ENCODE data around the gene ADCY10.
"Not testable (repeated sequence)": the region's sequence is repeated elsewhere in the genome, so short reads cannot be mapped to it uniquely, and the experiment has no call there.

The ADCY10 gene

DNA sequence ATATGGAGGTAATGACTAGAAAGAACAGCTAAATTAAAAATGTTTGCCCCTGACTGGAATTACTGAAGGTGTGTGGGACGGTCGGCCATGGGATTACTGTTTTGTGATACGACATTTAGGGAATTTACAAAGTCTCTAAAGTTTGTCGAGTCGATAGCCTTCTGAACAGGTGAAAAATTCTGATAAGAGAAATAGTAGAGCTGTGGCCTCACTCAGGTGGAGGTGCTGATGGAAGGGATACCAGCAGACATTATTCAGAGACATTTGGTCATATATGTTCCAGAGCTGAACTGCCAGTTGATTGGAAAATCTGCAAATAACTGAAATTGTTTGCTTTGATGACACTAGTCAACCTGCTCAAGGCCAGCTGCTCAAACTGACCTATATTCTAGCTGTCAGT, 71.1 kb downstream of the ADCY10 start:
- no peak for DNase-seq

DNA sequence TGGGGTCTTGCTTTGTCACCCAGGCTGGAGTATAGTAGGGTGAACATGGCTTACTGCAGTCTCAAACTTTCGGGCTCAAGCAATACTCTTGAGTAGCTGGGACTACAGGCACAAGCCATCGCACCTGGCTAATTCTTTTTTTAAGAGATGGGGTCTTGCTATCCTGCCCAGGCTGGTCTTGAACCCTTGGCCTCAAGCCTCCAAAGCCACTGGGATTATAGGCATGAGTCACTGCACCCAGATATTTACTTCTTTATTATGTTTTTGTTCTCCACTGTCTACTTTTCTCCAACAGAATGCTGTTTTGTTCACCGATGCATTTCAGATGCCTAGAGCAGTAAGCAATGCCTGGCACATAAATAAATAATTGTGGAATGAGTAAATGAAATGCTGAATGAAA, 72.4 kb downstream of the ADCY10 start:
- no peak for DNase-seq

DNA sequence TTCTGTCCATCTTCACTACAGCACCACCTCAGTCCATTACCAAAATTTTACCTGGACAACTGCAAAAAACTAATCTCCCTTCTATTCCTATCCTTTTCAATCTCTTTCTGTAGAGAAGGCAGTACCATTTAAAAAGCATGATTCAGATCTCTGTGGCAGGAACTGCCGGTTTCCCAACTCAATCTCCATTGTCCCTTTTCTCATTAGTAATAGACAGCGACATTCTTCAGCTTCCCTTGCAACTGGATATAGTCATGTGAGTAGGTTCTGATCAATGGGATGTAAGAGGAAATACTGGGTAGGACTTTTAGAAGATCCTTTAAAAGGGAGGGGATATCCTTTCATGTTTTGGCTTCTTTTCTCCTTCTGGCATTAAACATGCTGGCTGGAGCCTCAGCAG, 74.9 kb downstream of the ADCY10 start:
- DNase-seq = no peak

DNA sequence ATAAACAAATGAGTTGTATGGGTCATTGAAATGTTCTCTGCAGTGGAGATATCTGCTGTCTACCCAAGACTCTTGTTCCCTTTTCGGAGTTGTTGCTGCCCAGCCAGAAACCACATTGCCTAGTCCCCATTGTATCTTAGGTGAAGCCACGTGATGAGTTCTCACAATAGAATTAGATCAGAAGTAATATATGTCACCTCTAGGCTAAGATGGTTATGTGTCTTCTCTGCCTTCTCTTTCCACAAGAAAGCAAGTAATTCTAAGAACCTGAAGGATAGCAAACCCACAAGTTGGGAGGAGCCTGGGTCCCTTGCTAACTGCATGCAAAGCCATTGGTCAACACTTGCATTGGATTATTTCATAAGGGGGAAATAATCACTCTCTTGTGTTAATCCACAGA, 76.6 kb downstream of the ADCY10 start:
- DNase-seq = no peak

DNA sequence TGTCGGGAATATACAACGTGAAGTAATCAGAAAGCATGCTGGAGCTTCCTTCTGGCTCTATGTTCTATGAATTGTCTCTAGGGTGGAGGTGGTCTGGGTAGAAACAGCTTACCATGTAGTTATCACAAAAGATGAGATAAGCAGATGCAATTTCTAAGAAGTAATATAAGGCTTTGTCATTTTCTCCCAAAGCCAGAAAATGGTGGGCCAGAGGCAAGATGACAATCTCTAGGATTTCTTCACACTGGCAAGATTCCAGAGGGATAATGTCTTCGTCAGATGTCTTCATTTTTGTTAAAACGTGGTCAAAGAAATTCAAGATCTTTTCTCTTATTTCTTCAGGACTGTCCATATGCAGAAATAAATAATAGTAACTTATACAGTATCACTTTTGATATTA, 77.7 kb downstream of the ADCY10 start:
- no peak for DNase-seq

DNA sequence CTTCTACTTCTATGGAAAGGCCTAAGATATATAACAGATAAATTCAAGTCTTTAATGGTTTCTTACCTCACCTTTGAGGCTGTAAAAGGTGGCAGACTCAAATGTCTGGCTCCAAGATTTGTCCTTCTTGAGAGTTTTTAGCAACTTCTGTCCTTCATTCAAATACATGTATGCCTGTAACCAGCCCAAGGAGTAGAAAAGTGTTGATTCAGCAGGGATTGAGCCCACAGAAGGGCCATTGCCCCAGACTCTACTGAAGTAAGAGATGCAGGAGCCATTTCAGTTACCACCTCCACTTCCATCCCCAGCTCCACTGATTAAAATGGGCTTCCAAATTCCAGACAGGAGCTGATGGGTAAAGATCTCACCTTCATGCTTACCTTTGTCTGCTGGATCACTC, 80.0 kb downstream of the ADCY10 start:
- no peak for DNase-seq

DNA sequence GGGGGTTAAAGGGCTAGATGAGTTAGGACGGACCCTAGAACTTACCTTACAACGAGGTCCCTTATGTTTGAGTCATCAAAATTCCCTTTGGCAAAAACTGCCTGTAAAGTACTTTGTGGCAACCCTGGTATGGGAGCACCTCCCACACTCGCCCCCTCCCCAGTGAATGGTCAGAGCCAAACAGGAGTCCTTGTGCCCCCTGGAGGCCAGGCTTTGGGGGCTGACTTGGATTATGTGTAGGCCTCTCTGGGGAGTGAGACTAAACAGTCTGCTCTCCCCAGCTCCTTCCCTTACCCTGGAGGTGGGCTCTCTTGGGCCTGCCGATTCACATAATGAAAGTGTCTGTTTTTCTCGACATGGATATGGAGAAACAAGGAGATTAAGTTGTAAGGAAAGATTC, 81.2 kb downstream of the ADCY10 start:
- DNase-seq = no peak

DNA sequence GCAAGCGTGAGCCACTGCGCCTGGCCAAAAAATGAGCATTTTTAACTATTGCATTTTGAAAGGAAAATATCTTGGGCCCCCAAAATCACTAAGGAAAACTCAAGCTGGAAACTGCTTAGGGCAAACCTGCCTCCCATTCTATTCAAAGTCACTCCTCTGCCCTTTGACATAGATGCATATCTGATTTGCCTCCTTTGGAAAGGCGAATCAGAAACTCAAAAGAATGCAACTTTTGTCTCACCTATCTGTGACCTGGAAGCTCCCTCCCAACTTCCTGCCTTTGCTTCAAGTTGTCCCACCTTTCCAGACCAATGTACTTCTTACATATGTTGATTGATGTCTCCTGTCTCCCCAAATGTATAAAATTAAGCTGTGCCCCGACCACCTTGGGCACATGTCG, 83.3 kb downstream of the ADCY10 start:
- DNase-seq = not testable (repeated sequence)

DNA sequence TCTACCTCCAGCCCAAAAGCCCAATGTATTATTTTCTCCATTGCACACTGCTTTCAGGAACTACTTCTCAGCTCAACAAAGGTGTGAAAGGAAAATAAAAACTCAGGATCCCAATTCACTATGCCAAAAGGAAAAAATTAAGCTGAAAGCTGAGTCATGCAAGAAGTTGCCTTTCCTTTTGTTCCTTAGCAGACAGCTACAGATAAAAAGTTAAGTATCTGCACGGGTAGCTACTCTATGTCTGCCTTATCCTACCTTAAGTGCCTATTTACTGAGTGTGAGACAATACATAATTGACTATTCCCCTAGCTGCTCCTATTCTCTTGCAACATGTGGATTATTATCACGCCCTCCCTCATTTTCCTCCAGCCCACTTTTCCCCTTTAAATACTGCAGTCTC, 84.1 kb downstream of the ADCY10 start:
- no peak for DNase-seq

DNA sequence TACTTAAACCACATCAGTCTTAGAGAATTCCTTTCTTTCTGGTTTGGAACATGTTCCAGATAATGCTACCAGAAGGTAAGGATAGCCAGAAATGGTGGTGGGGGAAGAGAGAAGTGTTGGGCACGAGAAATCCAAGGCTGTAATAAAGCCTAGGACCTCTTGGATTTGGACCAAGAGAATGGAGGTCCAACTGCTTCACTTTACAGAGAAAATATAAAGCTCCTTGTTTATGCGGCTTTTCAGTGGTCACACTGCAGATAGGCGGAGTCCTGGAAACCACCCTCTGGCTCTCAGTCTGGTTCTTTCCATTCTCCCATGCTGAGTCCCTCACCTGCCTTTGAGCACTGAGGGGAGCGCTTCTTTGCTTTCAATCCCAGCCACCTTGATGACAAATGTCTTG, 87.8 kb downstream of the ADCY10 start:
- no peak for DNase-seq

DNA sequence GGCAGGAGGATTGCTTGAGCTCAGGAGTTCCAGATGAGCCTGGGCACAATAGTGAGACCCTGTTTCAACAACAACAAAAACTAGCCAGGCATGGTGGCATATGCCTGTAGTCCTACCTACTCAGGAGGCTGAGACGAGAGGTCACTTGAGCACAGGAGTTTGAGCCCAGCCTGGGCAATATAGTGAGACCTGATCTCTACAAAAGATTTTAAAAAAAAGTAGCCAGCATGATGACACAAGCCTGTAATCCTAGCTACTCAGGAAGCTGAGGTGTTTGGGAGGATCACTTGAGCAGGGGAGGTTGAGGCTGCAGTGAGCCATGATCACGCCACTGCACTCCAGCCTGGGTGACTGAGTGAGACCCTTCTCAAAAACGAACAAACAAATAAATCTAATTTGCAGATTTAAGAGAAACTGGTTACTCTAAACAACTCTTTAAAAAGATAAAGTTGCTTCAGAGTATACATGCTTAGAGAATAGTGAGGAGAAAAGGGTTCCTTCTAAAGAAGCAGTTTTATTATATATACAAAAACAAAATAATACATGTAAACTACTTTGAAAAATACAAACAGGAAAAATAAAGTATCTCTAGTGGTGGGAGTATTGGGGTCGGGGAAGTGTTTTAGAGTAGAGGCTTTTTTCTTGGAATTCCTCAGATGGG, 88.4 kb downstream of the ADCY10 start:
- no peak for DNase-seq

DNA sequence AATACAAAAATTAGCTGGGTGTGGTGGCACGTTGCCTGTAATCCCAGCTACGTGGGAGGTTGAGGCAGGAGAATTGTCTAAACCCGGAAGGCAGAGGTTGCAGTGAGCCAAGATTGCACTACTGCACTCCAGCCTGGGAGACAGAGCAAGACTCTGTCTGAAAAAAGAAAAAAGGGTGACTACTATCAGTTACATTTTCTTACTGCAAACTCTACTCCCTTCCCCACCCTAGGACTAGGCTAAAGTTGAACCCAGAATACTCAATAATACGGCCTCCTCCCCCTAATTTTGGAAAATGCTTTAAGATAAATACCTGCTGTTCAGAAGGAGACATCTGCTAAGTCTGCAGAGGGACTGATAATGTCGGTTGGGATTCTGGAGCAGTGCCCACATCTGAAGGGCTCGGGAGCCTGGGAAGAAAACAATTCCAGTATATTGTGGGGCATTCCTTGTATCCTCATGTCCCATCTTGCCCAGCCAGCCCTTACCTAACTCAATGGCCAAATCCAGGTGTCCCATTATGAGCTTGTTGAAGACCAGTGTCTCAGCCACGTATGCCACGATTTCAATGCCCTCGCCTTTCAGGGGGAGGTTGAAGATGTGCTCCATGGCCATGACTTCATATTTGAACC, 89.7 kb downstream of the ADCY10 start:
- no peak for DNase-seq

DNA sequence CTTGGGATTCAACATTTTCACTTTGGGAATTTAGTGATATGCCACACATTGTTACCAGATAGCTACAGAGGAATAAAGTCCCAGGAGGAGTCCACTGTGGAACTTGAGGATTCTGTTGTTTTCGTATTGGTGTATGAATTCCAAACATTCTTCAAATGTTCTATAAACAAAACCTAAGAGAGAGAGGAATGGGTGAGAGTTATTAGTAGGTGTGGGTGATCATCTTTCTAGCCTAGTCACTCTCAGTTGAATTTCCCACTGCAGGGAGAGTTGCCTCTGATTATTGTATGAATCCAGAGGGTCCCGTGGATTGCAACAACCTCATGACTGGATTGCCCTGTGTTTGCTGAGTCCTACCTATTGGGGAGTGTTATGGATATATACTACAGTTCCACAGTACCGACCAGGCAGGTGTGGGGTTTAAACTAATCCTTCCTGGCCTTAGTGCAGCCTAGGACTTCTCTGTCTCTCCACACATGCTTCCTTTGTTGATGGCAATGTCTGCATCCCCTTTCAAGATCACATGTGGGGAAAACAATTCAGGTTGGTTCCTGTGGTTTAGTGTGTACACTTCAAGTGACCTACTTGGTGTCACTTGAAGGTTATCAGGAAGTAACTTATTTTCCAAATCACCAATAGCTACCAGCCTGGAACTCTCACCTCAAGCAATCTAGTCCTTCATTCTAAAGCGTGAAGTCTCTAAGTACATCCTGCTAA, 91.8 kb downstream of the ADCY10 start:
- no peak for DNase-seq

DNA sequence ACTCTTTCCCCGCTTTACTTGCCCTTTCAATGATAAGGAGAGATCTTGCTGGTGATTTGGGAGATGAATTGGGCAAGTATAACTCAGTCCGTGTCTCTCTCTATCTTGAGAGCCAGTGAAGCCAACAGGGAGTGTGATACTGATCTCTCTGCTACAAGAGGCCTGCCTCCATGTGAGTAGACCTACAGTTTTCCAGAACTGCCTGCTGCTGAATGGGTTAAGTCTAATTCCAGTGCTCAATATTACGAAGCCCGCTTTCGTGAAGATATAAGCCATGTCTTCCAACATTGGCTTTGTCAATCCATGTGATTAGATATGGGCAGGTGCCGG, 92.6 kb downstream of the ADCY10 start:
- DNase-seq = no peak

DNA sequence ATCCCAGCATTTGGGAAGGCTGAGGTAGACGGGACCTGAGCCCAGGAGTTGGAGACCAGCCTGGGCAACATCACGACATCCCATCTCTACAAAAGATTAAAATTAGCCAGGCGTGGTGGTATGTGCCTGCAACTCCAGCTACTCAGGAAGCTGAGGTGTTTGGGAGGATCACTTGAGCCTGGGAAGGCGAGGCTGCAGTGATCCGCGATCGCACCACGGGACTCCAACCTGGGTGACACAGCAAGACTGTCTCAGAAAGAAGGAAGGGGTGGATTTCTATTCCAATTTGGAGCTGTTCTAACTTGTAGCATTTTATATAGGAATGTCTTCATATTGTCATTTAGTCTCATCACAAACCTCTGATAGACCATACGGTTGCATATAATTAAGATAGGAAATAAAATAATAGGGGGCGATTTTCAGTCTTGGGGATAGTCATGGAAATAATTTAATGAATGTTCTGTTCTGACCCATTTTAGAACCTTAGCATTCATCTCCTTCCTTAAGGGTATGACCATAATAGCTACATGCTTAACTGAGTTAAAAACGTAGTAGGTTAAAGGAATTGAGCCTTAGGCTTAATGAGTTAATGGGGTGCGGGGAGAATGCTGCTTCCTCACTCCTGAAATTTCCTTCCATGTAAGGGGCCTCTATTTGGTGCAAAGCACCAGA, 93.1 kb downstream of the ADCY10 start:
- DNase-seq = no peak

DNA sequence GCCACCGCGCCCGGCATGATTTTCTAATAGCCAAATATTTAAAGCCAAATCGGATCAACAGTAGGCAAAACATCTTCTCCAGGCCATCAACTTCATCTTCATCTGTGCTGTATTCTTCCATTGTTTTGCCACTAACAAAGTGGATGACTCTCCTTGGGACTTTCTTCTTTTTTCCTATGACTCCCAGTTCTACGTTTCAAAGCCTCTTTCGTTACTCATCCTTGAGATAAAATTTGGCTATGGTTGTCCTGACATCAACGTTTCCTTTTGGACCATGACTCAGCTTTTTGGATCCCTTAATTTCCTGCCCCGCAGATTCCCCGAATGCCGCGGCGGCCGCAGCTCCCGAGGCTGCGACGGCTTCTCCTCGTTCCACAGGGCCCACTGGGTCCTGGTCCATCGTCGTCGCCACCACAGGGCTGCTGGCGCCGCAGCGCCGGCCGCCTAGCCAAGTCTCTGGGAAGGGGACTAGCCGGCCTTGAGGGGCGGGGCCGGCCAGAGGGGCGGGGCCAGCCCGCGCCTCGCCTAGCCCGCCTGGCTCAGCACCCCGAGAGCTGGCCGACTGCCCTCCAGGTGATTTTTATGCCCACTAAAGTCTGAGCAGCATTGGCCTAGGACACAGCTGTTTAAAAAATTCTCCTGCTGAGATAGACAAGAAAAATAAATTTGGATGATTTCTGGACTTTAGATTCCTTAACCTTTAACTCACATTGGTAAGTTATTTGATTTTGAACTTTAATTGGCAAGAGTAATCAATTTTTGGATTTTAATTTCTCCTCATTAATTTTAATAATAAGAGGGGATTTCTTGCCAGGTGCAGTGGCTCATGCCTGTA, 93.9 kb downstream of the ADCY10 start:
- DNase-seq = peak; percentile 98

DNA sequence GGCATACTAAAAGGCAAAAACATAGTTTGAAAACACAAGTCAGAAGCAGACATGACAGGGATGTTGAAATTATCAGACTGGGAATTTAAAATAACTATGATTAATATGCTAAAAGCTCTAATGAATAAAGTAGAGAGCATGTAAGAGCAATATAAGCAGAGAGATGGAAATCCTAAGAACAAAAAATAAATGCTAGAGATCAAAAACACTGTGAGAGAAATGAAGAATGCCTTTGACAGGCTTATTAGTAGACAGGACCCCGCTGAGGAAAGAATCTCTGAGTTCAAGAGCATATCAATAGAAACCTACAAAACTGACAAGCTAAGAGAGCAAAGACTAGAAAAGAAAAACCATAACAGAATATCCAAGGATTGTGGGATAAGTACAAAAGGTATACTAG, 98.3 kb downstream of the ADCY10 start:
- no peak for DNase-seq

DNA sequence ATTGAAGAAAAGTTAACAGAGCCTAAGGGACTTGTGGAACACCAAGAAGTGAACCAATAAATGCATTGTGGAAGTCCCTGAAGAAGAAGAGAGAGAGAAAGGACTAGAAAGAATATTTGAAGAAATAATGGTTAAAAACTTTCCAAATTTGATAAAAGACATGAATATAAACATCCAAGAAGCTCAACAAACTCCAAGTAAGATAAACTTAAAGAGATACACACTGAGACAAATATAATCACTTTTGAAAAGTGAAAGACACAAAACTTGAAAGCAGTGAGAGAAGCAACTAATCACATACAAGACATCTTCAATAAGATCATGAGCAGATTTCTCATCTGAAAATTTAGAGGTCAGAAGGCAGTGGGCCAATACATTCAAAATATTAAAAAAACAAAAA, 101.0 kb downstream of the ADCY10 start:
- DNase-seq = no peak

DNA sequence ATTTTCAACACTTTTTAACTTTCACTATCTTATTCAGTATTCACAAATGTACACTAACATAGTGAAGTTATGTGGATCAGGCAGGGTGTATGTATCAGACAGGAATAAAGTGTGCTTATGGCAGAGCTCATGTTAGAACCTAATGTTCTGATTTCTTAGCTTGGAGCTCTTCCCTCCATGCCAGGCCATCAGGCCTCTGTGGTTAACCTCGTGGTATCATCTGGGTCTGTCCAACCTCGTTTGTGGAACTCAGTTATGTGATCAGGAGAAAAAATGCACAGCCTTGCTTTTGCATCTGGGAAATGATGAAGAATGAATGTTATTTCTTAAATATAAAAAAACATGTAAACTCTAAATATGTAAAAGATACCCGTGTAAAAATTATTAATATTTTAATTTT, 105.2 kb downstream of the ADCY10 start:
- DNase-seq = no peak

DNA sequence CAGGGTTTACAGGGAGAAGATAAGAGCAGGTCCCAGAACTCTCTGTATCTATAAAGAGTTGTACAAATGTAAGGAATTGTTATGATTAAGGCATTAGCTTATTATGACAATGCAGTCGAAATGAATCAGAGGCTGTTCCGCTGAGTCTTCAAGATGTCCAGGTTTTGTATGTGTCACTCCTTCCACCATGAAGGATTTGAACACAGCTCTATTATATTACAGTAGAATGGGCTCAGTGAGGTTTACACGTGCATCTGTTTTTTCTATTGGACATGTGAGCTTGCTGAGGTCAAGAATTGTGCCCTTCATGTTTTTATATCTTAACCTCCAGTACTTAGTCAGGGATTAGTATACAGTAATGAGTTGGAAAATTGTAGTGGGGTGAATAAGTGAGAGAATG, 105.8 kb downstream of the ADCY10 start:
- no peak for DNase-seq

DNA sequence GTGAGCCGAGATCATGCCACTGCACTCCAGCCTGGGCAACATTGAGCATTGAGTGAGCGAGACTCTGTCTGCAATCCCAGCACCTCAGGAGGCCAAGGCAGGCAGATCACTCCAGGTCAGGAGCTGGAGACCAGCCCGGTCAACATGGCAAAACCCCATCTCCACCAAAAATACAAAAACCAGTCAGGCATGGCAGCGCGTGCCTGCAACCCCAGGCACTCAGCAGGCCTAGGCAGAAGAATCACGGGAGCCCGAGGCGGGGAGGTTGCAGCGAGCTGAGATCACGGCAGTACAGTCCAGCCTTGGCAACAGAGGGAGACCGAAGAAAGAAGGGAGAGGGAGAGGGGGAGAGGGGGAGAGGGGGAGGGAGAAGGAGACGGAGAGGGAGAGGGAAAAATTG, 107.3 kb downstream of the ADCY10 start:
- DNase-seq = not testable (repeated sequence)

DNA sequence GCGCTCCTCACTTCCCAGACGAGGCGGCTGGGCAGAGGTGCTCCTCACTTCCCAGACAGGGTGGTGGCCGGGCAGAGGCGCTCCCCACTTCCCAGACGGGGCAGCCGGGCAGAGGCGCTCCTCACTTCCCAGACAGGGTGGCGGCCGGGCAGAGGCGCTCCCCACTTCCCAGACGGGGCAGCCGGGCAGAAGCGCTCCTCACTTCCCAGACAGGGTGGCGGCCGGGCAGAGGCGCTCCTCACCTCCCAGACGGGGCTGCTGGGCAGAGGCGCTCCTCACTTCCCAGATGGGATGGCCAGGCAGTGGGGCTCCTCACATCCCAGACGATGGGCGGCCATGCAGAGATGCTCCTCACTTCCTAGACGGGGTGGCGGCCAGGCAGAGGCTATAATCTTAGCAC, 107.7 kb downstream of the ADCY10 start:
- DNase-seq = not testable (repeated sequence)

DNA sequence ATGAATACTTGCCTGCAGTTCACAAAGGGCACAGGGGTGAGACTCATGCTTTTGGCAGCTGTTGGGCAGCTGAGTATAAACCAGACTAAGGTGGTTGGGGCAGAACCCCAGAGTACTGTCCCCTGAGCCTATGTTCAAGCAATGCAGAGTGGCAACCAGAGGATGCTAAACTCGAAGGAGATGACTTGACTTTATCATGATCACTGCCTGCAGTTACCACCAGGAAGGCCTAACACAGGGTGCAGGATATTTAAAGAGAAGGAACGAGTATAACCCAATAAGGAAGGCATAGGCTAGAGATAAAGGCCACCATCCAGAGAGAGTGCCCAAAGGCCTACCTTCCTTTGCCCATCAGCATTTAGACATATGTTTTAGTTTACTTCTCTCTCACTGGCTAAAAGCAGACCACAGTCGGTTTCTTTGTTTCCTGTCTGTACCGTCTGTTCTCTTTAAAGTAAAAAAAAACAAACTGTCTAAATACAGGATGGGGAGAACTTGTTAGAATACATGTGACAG, 108.8 kb downstream of the ADCY10 start:
- DNase-seq = no peak

Measured in islet precursor cell (in vitro differentiated cells).